Fibroblast of the aortic adventitia (primary cell): ENCODE results near the gene OR14I1. TPM values are rescaled to one million over a fixed set of nuclear protein-coding genes. Genes with fewer than 3 reads are reported as not detected.

ENCODE experiments used
- DNase-seq: peaks from one replicate; pipeline ENCODE4 v3.0.0-alpha.2; 2010; ENCODE audit warnings: low read depth
- H3K4me3 ChIP-seq: 2 replicates; pipeline ENCODE4 v1.5.1; 2011; ENCODE audit warnings: low read depth, mild to moderate bottlenecking, control low read depth, low read length, moderate library complexity
- CTCF ChIP-seq: IDR thresholded peaks from 2 replicates; pipeline ENCODE4 v1.5.1; 2011; ENCODE audit warnings: mild to moderate bottlenecking, low read length, control low read depth, inconsistent platforms; ENCODE audit not compliant: insufficient read depth
- total RNA-seq: library from RNA; depleted of rRNA; stranded (reverse); fragments of >200 nt; gene quantifications from 2 replicates; pipeline ENCODE4 v1.2.3, GENCODE V29; 2012; ENCODE audit warnings: low replicate concordance

OR14I1 gene
- total RNA-seq: not detected in 2 replicates

DNA sequence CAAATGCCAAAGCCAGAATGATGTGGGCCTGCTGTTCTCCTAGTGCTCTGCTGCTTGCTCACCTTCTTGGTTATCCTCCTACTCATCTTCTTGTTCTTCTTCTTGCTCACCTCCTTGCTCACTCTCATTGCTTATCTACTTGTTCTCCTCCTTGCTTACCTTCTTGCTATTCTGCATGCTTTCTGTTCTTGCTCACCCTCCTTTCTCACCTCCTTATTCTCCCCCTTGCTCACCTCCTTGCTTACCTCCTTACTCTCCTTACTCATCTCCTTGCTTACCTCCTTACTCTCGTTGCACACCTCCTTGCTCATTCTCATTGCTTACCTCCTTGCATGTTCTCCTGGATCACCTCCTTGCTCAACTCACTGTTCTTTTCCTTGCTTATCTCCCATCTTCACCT lies at the start of gene OR14I1:
TSS of gene OR14I1 (minus strand) at position 53 of the 400 bp plus-strand sequence.
- no peak for TF ChIP-seq CTCF
- DNase-seq: no peak
- no peak within 1 kb of the TSS for H3K4me3 ChIP-seq

DNA sequence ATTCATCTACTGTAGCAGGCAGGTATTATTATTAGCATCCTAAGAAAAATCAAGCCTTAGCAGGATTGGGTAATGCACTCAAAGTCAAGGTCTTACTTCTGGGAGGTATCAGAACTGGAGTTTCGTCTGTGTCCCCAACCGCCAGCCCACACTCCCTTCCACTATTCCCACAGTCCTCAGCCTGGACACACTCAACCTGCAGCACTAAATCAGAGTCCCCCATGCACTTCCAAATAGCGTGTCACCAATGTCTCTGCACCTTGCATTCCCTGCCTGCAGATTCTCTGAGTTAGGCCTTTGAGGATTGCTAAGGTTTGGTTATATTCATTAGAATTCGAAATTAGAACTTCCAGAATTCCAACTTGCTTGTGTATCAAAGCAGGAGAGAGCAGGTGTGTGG lies 49.1 kb upstream of the OR14I1 start:
- DNase-seq: no peak
- no peak overlapping the region for H3K4me3 ChIP-seq
- TF ChIP-seq CTCF: no peak

DNA sequence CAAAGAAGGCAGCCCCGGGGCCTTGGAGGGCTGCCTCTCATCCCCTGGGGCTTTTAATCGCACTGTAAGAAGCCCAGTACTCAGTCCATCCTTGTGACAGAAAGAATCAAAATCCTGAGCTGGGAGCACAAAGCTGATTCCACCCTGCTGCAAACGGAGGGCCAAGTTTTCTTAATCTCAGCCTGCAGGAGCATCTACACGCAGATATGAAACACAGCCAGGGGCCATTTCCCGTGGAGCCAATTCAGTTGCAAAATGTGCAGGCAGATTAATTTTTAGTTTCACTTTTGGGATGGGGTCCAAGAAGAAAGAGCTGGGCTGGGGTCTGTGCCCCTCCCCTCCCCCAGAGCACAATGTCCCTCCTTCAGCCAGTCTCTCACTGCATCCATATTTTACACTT lies 48.6 kb upstream of the OR14I1 start:
- no peak for DNase-seq
- no peak overlapping the region for H3K4me3 ChIP-seq
- no peak for TF ChIP-seq CTCF

- TF ChIP-seq CTCF: no peak
- no peak overlapping the region for H3K4me3 ChIP-seq
- DNase-seq: no peak
These were observed 47.9 kb upstream of the OR14I1 start for GRCh38 chr1:248750496-248750895.

DNA sequence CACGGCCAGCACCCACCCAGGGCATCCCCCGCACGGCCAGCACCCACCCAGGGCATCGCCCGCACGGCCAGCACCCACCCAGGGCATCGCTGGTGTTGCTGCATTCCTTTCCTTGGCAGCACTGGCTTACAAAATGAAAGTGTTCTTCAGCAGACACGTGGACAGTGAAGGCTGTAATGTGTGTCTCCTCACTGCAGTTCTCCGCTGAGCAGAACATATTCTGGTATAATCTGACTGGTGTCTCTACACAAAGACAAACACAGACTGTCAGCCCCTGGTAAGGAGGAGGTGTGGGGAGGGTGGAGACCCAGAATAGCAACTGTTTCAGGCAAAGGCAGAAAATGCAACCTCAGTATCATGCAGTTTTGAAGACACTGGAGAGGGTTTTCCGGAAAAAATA lies 45.6 kb upstream of the OR14I1 start:
- H3K4me3 ChIP-seq: no peak overlapping the region
- no peak for TF ChIP-seq CTCF
- DNase-seq: no peak

GRCh38 chr1:248740876-248741275 lies 38.3 kb upstream of the OR14I1 start:
- no peak for TF ChIP-seq CTCF
- H3K4me3 ChIP-seq: no peak overlapping the region
- no peak for DNase-seq

GRCh38 chr1:248739572-248740205 lies 37.1 kb upstream of the OR14I1 start:
- no peak for DNase-seq
- no peak for TF ChIP-seq CTCF
- H3K4me3 ChIP-seq: no peak overlapping the region
